ENCODE measurements around the gene KCNIP4.

- TF ChIP-seq EZH2phosphoT487 (IDR thresholded peaks at IDR 0.05; ENCODE audit: unreplicated experiment) (no peak), JUNB (IDR thresholded peaks at IDR 0.05; ENCODE audit: unreplicated experiment) (no peak), CTCF (conservative IDR thresholded peaks at IDR 0.05; ENCODE audit: low read depth in 2 of 2) (peak; percentile 40 to 66), EZH2 (IDR thresholded peaks at IDR 0.05; ENCODE audit: low read depth, unreplicated experiment) (no peak), STAT1 (IDR thresholded peaks at IDR 0.05; ENCODE audit: unreplicated experiment) (no peak), ZNF462 (CRISPR knock-in tag; IDR thresholded peaks at IDR 0.05) (no peak), CREB1 (CRISPR knock-in tag; IDR thresholded peaks at IDR 0.05; ENCODE audit: low read depth) (no peak), POLR2AphosphoS5 (IDR thresholded peaks at IDR 0.05; ENCODE audit: low read depth) (no peak), REST (IDR thresholded peaks at IDR 0.05; ENCODE audit: unreplicated experiment) (no peak), ZNF114 (CRISPR knock-in tag; IDR thresholded peaks at IDR 0.05) (no peak), NANOG (IDR thresholded peaks at IDR 0.05; ENCODE audit: borderline replicate concordance) (no peak), ZNF331 (CRISPR knock-in tag; IDR thresholded peaks at IDR 0.05; ENCODE audit: low read depth) (no peak), ETS1 (IDR thresholded peaks at IDR 0.05) (no peak)
Measured at GRCh38 chr4:21447301-21448054, 501.1 kb downstream of the KCNIP4 start.
